ENCODE data around the gene GALNT5.
"Not testable (repeated sequence)": the region's sequence is repeated elsewhere in the genome, so short reads cannot be mapped to it uniquely, and the experiment has no call there.

The GALNT5 gene, protein sequence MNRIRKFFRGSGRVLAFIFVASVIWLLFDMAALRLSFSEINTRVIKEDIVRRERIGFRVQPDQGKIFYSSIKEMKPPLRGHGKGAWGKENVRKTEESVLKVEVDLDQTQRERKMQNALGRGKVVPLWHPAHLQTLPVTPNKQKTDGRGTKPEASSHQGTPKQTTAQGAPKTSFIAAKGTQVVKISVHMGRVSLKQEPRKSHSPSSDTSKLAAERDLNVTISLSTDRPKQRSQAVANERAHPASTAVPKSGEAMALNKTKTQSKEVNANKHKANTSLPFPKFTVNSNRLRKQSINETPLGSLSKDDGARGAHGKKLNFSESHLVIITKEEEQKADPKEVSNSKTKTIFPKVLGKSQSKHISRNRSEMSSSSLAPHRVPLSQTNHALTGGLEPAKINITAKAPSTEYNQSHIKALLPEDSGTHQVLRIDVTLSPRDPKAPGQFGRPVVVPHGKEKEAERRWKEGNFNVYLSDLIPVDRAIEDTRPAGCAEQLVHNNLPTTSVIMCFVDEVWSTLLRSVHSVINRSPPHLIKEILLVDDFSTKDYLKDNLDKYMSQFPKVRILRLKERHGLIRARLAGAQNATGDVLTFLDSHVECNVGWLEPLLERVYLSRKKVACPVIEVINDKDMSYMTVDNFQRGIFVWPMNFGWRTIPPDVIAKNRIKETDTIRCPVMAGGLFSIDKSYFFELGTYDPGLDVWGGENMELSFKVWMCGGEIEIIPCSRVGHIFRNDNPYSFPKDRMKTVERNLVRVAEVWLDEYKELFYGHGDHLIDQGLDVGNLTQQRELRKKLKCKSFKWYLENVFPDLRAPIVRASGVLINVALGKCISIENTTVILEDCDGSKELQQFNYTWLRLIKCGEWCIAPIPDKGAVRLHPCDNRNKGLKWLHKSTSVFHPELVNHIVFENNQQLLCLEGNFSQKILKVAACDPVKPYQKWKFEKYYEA

DNA sequence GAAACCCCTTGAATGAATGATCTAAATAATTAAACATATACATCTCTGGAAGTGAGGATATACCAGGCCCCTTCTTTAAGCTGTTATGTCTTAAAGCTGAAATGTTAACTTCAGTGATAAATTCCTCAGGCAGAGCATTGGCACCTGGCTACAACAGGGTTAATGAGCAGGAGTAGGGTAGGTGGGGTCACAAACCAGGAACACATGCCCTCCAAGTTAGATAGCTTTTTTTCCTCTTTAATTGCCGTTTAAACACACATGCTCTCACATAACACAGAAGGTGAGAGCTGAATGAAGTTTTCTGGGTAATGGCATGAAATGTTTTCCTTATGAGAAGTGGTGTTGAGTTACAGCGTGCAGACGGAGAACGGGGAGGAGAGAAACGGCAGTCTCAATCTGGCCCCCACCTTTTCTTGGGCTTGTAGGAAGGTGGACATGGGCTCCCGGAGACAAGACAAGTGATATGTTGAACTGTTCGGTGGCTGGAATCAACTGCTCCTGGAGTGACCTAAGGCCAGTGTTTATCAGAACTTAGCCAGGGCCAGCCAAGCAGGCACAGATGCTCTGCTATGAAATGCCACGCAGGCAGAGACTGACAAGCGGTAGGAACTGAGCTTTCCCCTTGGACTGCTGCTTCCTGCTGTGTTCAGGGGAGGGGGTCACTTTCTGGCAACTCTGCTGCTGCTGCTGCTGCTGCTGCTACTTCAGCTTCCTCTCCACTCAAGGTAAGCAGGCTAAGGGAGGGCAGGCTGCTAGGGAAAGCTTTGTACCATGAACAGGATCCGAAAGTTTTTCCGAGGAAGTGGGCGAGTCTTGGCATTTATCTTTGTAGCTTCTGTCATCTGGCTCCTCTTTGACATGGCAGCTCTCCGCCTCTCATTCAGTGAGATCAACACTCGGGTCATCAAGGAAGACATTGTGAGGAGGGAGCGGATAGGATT lies at the start of gene GALNT5:
GALNT5 (plus strand) TSS at position 394 of the 941 bp plus-strand sequence; CDS start at position 772, 378 bp downstream.
- DNase-seq (ENCODE audit: low read depth), result no peak

DNA sequence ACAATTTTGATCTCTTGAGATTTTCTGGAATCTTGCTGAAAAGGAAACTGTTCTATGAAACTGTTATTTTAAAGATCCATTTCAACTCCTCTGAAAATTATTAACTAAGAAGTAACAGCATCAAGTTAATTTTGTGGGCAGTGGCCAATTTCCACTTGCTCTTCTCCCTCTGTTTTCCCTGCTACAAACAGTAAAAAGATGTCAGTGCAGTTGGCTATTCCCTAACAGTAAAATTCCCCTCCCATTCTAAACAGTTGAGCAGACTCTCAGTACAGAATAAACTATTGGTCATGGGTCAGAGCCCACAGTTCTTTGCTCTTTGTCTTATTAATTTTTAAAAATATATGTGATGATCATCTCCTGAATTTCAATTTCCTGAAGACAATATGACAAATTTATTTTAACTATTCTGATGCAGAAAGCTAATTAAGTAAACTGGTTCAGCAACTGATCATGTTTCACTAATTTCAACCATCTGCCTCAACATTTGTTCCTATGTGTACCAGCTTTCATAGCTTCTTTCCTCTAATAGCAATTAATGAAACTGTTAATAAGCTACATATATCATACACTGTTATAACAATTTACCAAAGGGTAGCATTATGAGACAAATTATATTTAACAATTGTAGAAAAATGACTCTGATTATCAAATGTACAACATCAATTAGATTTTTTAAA lies 41.1 kb upstream of the GALNT5 start:
- DNase-seq (ENCODE audit: low read depth), result no peak

DNA sequence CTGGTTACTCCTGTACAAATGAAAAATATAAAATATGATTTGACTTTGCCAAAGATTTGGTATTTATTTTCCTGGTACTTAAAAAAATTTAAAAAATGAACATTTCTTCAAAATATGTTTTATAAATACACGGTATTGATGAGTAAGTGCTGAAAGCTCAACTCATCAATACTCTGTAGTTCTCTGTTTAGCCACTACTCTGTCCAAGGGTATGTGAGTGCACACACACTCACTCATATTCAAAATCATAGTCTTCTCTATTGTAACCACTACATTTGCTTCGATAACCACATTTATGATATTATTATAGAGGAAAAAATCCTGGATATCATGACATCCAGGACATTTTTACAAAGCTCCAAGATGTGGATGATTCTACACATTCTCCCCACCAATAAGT lies 40.1 kb upstream of the GALNT5 start:
- DNase-seq (ENCODE audit: low read depth), result no peak

DNA sequence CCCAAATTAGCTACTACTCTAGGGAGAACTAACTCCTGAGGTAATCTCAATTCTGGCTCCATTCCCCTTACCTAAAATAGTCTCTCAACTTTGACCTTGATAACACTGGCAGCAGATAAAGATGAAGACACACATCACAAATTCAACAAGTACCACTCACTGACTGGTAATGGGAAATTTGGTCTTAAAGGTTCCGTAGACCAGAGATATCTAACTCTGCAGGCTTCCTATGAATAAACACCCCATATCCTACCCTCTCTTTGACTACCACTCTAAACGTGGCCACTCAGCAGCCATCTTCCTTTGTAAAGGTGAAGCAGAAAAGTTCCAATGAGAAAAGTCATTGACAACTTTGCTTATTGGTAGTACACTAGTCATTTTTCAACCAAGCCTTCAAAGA lies 38.6 kb upstream of the GALNT5 start:
- DNase-seq (ENCODE audit: low read depth), result no peak

DNA sequence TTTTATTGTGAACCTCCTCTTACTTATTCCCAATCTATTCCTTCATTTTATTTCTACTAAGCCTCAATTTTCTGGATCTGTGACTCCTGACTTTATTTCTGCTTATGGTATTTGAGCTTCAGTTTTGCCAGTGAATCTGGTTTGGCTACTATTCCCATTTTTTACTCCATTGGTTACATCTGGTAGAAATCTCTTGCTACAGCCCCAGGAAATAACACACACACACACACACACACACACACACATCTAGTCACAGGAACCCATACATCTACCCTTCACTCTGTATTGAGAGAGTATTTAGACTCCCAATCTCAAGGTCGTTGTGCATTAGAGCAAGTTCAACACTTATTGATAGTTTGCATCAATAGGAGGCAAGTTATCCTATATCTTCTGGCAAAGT lies 37.0 kb upstream of the GALNT5 start:
- DNase-seq (ENCODE audit: low read depth), result no peak

DNA sequence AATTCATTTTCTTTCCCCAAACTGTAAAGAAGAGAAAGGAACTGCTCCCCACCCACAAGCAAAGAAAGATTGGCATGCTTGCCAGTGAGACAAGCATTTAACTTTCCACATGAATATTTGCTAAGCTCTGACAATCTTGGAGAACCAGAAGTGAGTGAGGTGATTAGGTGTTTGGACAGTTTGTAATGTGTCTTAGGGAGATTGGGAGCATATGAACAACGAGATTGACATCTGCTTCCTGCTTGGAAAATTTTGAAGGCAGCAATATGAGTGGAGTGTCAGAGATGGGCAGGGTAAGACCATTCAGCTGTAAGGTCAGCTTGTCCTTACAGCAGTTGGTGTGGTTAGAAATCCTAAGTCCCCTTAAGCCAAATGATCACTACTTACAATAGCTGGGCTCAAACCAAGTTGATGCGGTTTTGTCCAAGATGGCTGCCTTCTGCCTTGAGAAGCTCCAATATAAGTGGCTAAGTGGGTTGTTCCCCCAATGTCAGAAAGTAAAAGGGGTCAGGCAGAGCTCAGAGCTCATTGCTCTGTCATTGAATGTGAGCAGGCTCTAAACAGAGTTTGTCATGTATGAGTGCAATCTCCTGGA lies 36.0 kb upstream of the GALNT5 start:
- DNase-seq (ENCODE audit: low read depth), result no peak

DNA sequence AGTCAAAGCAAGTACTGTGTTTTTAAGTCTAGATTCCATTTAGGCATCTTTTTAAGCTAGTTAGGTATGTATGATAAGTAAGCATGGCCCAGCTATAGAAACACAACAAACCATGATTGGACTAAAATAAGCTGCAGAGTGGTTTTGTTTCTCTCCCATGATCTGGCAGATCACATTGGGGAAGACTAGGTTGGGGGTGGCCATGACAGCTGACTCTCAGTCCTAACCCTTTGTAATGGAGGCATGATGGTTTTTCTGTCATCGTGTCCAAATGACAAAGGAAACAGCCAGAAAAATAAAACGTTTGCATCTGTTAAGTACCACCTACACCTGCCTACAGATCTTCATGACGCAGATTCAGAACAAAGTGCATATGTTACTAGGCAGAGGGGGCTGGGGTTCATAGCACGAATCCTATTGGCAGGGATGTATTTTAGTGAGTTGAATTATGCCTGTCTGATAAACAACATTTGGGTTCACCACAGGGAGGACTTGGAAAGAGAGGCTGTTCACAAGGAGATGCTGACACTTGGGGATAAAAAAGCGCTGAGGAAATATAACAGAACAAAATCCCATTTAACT lies 33.8 kb upstream of the GALNT5 start:
- no peak for DNase-seq (ENCODE audit: low read depth)

DNA sequence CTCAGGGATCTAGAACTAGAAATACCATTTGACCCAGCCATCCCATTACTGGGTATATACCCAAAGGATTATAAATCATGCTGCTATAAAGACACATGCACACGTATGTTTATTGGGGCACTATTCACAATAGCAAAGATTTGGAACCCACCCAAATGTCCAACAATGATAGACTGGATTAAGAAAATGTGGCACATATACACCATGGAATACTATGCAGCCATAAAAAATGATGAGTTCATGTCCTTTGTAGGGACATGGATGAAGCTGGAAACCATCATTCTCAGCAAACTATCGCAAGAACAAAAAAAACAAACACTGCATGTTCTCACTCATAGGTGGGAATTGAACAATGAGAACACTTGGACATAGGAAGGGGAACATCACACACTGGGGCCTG lies 33.1 kb upstream of the GALNT5 start:
- not testable (repeated sequence) for DNase-seq (ENCODE audit: low read depth)

DNA sequence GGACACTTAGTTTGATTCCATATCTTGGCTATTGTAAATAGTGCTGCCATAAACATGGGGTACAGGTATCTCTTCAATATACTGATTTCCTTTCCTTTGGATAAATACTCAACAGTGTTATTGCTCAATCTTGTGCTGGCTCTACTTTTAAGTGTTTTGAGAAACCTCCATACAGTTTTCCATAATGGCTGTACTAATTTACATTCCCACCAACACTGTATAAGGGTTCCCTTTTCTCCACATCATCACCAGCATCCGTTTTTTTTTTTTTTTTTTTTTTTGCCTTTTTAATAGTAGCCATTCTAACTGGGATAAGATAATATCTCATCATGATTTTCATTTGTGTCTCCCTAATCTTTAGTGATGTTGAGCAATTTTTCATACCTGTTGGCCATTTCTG lies 29.9 kb upstream of the GALNT5 start:
- no peak for DNase-seq (ENCODE audit: low read depth)

DNA sequence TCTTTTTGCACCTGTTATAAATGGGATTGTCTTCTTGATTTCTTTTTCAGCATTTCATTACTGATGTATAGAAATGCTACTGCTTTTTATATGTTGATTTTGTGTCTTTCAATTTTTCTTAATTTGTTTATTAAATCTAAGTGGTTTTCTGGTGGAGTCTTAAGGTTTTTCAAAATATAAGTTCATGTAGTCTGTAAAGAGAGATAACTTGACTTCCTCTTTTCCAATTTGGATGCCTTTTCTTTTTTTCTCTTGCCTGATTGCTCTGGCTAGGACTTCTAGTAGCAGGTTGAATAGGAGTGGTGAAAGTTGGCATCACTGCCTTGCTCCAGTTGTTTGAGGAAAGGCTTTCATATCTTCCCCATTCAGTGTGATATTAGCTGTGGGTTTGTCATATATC lies 28.6 kb upstream of the GALNT5 start:
- DNase-seq (ENCODE audit: low read depth), result no peak

DNA sequence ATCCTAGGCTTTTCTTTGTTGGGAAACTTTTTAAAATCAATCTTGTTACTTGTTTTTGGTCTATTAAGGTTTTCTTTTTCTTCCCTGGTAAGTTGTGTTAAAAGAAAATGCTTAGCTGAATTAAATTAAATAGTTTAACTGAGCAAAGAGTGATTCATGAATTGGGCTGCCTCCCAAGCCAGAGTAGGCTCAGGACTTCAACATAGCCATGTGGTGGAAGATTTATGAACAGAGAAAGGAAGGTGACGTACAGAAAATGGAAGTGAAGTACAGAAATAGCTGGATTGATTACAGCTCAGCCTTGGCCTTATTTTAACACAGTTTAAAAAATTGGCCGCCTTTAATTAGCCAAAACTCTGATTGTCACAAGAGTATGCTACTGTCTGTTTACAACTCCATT lies 27.9 kb upstream of the GALNT5 start:
- DNase-seq (ENCODE audit: low read depth), result no peak

DNA sequence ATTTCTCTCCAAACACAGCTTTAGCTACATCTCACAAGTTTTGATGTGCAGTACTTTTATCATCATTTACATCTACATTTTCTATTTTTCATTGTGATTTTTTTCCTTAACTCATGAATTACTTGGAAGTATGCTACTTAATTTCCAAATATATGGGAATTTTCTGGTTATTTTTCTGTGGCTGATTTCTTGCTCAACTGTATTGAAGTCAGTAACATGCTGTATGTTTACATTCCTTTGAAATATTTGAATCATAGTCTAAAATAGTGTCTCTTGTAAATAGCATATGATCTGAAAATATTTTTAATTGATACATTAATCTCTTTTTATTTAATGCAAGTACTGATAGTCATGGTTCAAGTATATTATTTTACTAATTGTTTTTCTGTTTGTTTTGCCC lies 26.0 kb upstream of the GALNT5 start:
- no peak for DNase-seq (ENCODE audit: low read depth)

DNA sequence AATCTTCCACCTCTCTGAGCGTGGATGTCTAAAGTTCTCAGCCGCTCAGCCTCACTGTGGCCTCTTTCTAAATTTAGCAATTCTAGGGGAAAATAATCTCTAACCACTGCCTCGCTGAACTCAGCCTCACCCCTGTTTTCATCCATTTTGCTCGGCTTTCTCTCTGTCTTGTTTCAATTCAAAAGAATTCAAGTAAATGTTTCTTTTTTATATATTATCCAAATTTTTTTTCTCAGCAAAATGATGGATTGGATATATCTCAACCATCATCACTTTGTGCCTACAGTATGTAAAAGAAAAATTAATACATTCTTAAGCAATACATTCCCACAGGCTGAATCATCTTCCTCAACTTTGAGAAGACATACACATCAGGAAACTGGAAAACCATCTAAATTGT lies 24.0 kb upstream of the GALNT5 start:
- no peak for DNase-seq (ENCODE audit: low read depth)

DNA sequence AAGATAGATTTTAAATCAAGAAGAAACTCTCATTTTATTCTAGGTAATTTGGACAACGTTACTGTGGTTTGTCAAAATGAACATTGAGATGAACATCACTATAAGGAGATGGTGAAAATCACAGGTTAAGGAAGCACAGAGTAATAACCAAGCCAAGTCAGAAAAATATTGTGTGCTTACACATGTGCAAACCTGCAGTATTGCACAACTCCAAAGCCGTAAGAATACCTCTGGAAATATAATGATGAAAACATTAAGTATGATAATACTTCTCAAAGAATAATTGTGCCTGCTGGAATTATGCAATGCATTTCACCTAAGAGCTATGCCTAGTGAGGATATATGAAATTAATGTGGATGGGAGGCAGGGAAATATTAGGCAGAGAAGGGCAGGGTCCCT lies 21.1 kb upstream of the GALNT5 start:
- no peak for DNase-seq (ENCODE audit: low read depth)

DNA sequence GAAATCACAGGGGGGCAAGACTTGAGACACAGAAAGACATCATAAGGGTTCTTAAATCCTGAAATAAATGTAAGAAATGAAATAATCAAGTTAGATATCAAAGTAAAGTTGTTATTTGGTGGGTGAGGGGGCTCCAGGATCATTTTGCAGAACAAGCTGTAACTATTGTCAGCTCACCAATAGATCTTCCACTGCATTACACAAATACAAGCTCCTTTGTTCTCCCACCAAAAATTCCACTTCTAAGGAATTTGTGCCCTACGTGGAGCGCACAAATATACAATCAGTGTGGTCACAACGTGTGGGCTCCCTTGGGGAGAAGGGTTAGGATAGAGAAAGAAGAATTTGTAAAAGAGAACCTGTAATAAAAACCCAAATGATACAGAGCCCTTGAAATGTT lies 19.2 kb upstream of the GALNT5 start:
- no peak for DNase-seq (ENCODE audit: low read depth)

DNA sequence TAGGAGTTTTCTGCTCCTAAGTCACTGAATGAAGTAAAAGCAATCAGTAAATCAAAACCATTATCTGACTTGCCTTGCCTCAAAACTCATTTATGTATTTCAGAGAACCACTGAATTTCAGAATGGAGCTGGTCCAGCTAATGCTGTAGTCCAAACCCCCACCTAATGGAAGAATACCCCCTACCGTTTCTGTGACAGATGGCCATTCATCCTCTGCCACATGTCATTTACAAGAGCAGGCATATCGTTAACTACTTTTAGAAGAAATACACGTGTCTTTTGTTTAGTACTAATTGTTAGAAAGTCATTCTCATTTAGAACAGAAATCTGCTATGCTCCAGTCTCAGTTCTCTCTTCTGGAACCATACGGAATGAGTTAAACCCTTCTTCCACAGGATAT lies 12.8 kb upstream of the GALNT5 start:
- DNase-seq (ENCODE audit: low read depth), result no peak

DNA sequence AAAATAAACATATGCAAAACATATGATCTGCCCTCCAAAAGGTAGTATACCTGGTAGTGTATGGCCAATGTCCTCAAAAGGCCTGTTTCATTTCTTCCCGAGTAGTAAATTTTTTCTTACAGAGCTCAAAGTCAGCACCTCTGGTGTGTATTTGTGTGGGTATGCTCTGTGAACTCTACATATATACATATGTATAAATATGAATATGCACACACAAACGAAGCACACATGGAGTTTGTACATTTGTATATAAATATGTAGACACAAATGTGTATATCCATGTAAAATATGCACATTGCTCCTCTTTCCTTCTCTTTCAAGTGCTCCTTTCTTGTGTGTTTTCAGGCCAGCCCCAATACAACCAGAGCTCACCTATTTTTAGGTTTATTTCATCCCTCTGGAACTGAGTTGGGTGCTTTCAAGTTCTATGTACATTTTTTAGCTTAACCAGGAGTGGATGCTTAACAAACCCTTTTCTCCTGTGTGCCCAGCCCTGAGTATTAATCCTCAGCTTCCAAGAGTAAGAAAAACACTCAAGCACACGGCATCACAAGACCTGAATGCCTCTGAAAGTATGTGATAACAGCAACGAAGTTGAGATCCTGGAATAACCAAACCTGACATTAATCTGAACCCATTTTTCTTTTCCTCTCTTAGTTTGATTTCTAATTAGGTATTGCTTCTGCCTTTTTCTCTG lies 12.2 kb upstream of the GALNT5 start:
- DNase-seq (ENCODE audit: low read depth), result no peak

DNA sequence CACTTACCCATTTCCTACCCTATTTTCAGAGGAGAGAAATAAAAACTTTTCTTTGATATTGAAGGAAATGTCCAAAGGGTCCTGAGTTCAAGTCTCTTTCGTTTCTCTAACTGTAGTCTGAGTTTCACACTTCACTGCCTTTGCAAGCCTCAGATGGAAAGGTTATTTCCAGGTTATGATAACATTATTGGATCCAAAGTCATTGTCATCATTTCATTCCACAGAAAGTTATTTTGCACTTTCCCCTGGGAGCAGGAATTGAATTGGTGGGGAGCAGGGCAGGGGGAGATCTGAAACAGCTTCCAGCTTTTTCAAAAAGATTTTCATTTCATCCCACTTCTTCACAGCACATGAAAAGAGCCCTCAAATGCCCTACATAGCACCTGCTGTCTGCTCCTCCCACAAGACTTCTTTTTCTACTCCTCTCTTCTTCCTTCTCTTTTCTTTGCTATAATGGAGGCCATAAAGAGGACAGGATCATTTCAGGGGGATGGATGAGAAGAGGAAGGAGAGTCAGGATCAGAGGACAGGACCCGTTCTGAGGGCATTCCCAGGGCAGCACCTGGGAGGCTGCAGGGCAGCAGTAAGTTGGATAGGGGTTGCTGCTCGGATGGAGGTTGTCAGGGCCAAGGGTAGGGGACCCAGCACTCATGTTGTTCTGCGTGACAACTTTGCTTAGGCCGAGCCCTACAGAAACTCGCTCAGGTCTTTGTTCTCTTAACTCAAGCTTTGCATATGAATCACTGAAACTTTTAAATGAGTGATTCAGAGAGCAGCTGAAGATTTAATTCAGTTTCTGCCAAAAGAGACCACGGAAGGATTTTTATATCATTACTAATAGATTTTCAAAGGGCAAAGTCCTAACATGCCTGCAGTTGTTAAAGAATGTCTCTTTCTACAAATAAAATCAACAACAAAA lies 11.4 kb upstream of the GALNT5 start:
- no peak for DNase-seq (ENCODE audit: low read depth)
